Sigmoid colon (tissue), 4 donors: Measurements from ENCODE around the gene C9orf40.

ENCODE experiments used
- EP300 ChIP-seq, 4 donors: sonication (generic); formaldehyde crosslinking; IDR thresholded peaks; one replicate each; pipeline ENCODE4 v1.6.1; 2017; ENCODE audit warnings: antibody characterized with exemption in 4 of 4
- POLR2A ChIP-seq, 2 donors: fragments of 450-650 bp; IDR thresholded peaks; one replicate each; pipeline ENCODE4 v1.6.1; 2016; ENCODE audit warnings: antibody characterized with exemption in 2 of 2, mild to moderate bottlenecking in 2 of 2, moderate library complexity in 2 of 2
- POLR2AphosphoS5 ChIP-seq, 4 donors: sonication (generic); formaldehyde crosslinking; IDR thresholded peaks; one replicate each; pipeline ENCODE4 v1.6.1; 2017; ENCODE audit warnings: antibody characterized with exemption in 4 of 4
- TF ChIP-seq, protein P1 (sequence below), 4 experiments: fragments of 450-650 bp in 3 of 4; fragments of 200-600 bp in 1 of 4; IDR thresholded peaks; one replicate each; pipeline ENCODE4 v1.5.1; 2016 to 2019; ENCODE audit warnings: antibody characterized with exemption in 4 of 4, mild to moderate bottlenecking in 3 of 4, moderate library complexity in 2 of 4

DNA sequence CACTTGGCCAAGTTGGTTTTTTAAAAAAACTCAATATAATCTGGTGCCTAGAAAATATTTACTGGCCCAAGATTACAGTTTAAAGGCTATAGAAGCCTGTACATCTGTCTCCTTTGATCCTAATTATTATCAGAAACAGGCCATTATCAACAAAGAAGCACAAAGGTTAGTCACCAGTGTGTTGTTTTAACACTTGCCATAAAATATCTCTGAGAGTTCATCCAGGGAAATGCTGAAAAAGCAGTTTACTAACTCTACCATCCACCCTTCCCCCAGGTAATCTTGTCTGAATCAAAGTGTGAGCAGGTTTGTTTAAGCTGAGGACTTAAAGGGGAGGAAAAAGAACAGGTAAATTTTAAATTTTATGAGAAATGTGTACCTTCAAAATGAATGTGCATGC is 51.7 kb downstream of the C9orf40 start:
- TF ChIP-seq, protein P1, sequence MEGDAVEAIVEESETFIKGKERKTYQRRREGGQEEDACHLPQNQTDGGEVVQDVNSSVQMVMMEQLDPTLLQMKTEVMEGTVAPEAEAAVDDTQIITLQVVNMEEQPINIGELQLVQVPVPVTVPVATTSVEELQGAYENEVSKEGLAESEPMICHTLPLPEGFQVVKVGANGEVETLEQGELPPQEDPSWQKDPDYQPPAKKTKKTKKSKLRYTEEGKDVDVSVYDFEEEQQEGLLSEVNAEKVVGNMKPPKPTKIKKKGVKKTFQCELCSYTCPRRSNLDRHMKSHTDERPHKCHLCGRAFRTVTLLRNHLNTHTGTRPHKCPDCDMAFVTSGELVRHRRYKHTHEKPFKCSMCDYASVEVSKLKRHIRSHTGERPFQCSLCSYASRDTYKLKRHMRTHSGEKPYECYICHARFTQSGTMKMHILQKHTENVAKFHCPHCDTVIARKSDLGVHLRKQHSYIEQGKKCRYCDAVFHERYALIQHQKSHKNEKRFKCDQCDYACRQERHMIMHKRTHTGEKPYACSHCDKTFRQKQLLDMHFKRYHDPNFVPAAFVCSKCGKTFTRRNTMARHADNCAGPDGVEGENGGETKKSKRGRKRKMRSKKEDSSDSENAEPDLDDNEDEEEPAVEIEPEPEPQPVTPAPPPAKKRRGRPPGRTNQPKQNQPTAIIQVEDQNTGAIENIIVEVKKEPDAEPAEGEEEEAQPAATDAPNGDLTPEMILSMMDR (IDR thresholded peaks at IDR 0.05): no peak
- TF ChIP-seq EP300 (IDR thresholded peaks at IDR 0.05) (no peak), POLR2AphosphoS5 (IDR thresholded peaks at IDR 0.05) (no peak), POLR2A (IDR thresholded peaks at IDR 0.05) (no peak)
